H9 (cell line): ENCODE measurements around the gene ADAMTS6. TPM values are rescaled to one million over a fixed set of nuclear protein-coding genes. Genes with fewer than 3 reads are reported as not detected.

Experiments
- DNase-seq: peaks from one replicate; pipeline ENCODE4 v3.0.0-alpha.2; 2017
- H2AFZ ChIP-seq: one replicate; pipeline ENCODE4 v1.6.1; 2013; ENCODE audit warnings: mild to moderate bottlenecking, low read length, control low read depth, moderate library complexity
- H2AK5ac ChIP-seq: 2 replicates; pipeline ENCODE4 v1.6.1; 2013; ENCODE audit warnings: low read length, control low read depth, mixed read lengths; ENCODE audit not compliant: insufficient read length
- H2BK120ac ChIP-seq: one replicate; pipeline ENCODE4 v1.6.1; 2013; ENCODE audit warnings: low read depth, mild to moderate bottlenecking, low read length, control low read depth, inconsistent platforms; ENCODE audit not compliant: poor library complexity, severe bottlenecking
- H2BK12ac ChIP-seq: 2 replicates; pipeline ENCODE4 v1.6.1; 2013; ENCODE audit warnings: low read length, control low read depth, mixed read lengths, low read depth; ENCODE audit not compliant: insufficient read length
- H2BK15ac ChIP-seq: 2 replicates; pipeline ENCODE4 v1.6.1; 2013; ENCODE audit warnings: low read depth, low read length, control low read depth
- H2BK20ac ChIP-seq: one replicate; pipeline ENCODE4 v1.6.1; 2013; ENCODE audit warnings: low read depth, mild to moderate bottlenecking, low read length, control low read depth, inconsistent platforms; ENCODE audit not compliant: poor library complexity, severe bottlenecking
- H2BK5ac ChIP-seq: 2 replicates; pipeline ENCODE4 v1.6.1; 2013; ENCODE audit warnings: low read length, control low read depth, mixed read lengths; ENCODE audit not compliant: insufficient read length
- H3K14ac ChIP-seq: 2 replicates; pipeline ENCODE4 v1.6.1; 2013; ENCODE audit warnings: low read length, control low read depth; ENCODE audit not compliant: insufficient read depth
- H3K18ac ChIP-seq: 2 replicates; pipeline ENCODE4 v1.6.1; 2013; ENCODE audit warnings: low read depth, mild to moderate bottlenecking, mixed read lengths, low read length, control low read depth; ENCODE audit not compliant: insufficient read length
- H3K23ac ChIP-seq: 2 replicates; pipeline ENCODE4 v1.6.1; 2013; ENCODE audit warnings: low read length, control low read depth, mixed read lengths, low read depth; ENCODE audit not compliant: insufficient read length
- H3K23me2 ChIP-seq: 2 replicates; pipeline ENCODE4 v1.6.1; 2013; ENCODE audit warnings: low read depth, mild to moderate bottlenecking, mixed read lengths, low read length, control low read depth; ENCODE audit not compliant: insufficient read length, poor library complexity, severe bottlenecking
- H3K27ac ChIP-seq: 2 replicates; pipeline ENCODE4 v1.5.1; 2013; ENCODE audit warnings: low read length, control low read depth, mixed read lengths, low read depth; ENCODE audit not compliant: insufficient read length
- H3K27me3 ChIP-seq: 2 replicates; pipeline ENCODE4 v1.6.1; 2013; ENCODE audit warnings: low read length, control low read depth, inconsistent platforms; ENCODE audit not compliant: insufficient read depth
- H3K4ac ChIP-seq: 2 replicates; pipeline ENCODE4 v1.6.1; 2013; ENCODE audit warnings: low read depth, mild to moderate bottlenecking, control low read depth, inconsistent platforms, low read length, moderate library complexity
- H3K4me1 ChIP-seq: 2 replicates; pipeline ENCODE4 v1.6.1; 2013; ENCODE audit warnings: low read length, control low read depth, inconsistent platforms; ENCODE audit not compliant: insufficient read depth
- H3K4me2 ChIP-seq: 2 replicates; pipeline ENCODE4 v1.6.1; 2013; ENCODE audit warnings: low read length, control low read depth, mixed read lengths; ENCODE audit not compliant: insufficient read length, insufficient read depth
- H3K56ac ChIP-seq: 2 replicates; pipeline ENCODE4 v1.6.1; 2013; ENCODE audit warnings: low read depth, mild to moderate bottlenecking, mixed read lengths, low read length, control low read depth; ENCODE audit not compliant: insufficient read length
- H3K79me1 ChIP-seq: 2 replicates; pipeline ENCODE4 v1.6.1; 2013; ENCODE audit warnings: low read depth, mild to moderate bottlenecking, moderate library complexity, low read length, control low read depth, inconsistent platforms; ENCODE audit not compliant: insufficient read depth, poor library complexity, severe bottlenecking
- H3K79me2 ChIP-seq: 2 replicates; pipeline ENCODE4 v1.6.1; 2013; ENCODE audit warnings: low read length, control low read depth, inconsistent platforms; ENCODE audit not compliant: insufficient read depth
- H3K9ac ChIP-seq: 2 replicates; pipeline ENCODE4 v1.6.1; 2013; ENCODE audit warnings: low read length, control low read depth, mixed read lengths; ENCODE audit not compliant: insufficient read length; ENCODE audit errors: extremely low read depth
- H3K9me3 ChIP-seq: one replicate; pipeline ENCODE4 v1.6.1; 2013; ENCODE audit warnings: low read depth, low read length, inconsistent platforms; ENCODE audit not compliant: control insufficient read depth
- H3T11ph ChIP-seq: one replicate; pipeline ENCODE4 v1.6.1; 2013; ENCODE audit warnings: mild to moderate bottlenecking, low read length, control low read depth, inconsistent platforms
- H4K20me1 ChIP-seq: one replicate; pipeline ENCODE4 v1.6.1; 2013; ENCODE audit not compliant: control insufficient read depth, insufficient read length, insufficient read depth
- H4K5ac ChIP-seq: 2 replicates; pipeline ENCODE4 v1.6.1; 2013; ENCODE audit warnings: low read depth, mild to moderate bottlenecking, mixed read lengths, low read length, control low read depth; ENCODE audit not compliant: insufficient read length
- H4K8ac ChIP-seq: replicated peaks from 2 replicates; pipeline ENCODE4 v1.6.1; 2013; ENCODE audit warnings: low read length, control low read depth, mixed read lengths, low read depth; ENCODE audit not compliant: insufficient read length
- H4K91ac ChIP-seq: 2 replicates; pipeline ENCODE4 v1.6.1; 2013; ENCODE audit warnings: low read depth, mild to moderate bottlenecking, moderate library complexity, mixed read lengths, low read length, control low read depth; ENCODE audit not compliant: insufficient read length
- H3K27ac Mint-ChIP-seq, 3 experiments: 2 replicates in 2 of 3; 3 replicates in 1 of 3; pipeline ENCODE4 v1.8.0; 2020 to 2021; ENCODE audit warnings: mixed read lengths in 3 of 3, mild to moderate bottlenecking in 1 of 3, moderate library complexity in 1 of 3
- H3K27me3 Mint-ChIP-seq: 2 replicates; pipeline ENCODE4 v1.8.0; 2021; ENCODE audit warnings: low read depth, mild to moderate bottlenecking, moderate library complexity, mixed read lengths
- H3K36me3 Mint-ChIP-seq, 3 experiments: 2 replicates in 2 of 3; 3 replicates in 1 of 3; pipeline ENCODE4 v1.8.0; 2020 to 2021; ENCODE audit warnings: low read depth in 3 of 3, mixed read lengths in 3 of 3; ENCODE audit not compliant: insufficient read depth in 1 of 3
- H3K4me1 Mint-ChIP-seq, 2 experiments: 2 replicates each; pipeline ENCODE4 v1.8.0; 2020; ENCODE audit warnings: mixed read lengths in 2 of 2
- H3K4me3 Mint-ChIP-seq, 2 experiments: 2 replicates in 1 of 2; 3 replicates in 1 of 2; pipeline ENCODE4 v1.8.0; 2020 to 2021; ENCODE audit warnings: mild to moderate bottlenecking in 2 of 2, mixed read lengths in 2 of 2, moderate library complexity in 1 of 2
- H3K9me3 Mint-ChIP-seq, 2 experiments: 2 replicates in 1 of 2; 3 replicates in 1 of 2; pipeline ENCODE4 v1.8.0; 2020; ENCODE audit warnings: mild to moderate bottlenecking in 2 of 2, mixed read lengths in 2 of 2, moderate library complexity in 1 of 2
- WGBS: extraction: QIAGEN DNeasy Blood & Tissue Kit; methylation state at CpG from one replicate; pipeline ENCODE4 v1.1.7; 2013; ENCODE audit warnings: missing lambda C conversion rate, low lambda C conversion rate, mixed read lengths; ENCODE audit not compliant: insufficient read length; ENCODE audit errors: extremely low coverage; 5-methylcytosine and 5-hydroxymethylcytosine counted together
- total RNA-seq: library from RNA; stranded (reverse); gene quantifications from 2 replicates; pipeline ENCODE4 v1.2.1, GENCODE V29; 2021
- TF ChIP-seq, protein P1 (sequence below): fragments of 200-600 bp; sonication (generic); conservative IDR thresholded peaks from 3 replicates; pipeline ENCODE4 v1.8.0; 2021; ENCODE audit warnings: antibody characterized with exemption, mild to moderate bottlenecking

Gene ADAMTS6
- total RNA-seq, 1 experiment from 2014 or later, result 0.33 TPM

DNA sequence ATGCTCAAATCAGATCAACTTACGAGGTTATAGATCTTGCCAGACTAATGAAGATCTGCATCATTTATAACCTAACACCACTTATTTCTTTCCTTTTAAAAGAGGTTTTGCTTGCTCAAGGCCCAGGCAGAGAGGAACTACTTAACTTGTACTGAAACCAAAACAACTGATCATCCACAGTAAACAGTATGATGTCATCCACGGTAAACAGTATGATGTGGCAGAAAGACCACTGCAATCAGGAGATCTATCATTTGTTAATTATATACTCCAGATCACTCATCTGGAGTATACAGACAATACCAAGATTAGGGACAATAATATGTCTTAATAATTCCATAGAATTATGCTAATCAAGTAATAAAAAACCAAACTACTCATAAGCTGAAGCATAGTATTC is 116.8 kb downstream of the ADAMTS6 start:
- no peak overlapping the region for H2BK20ac ChIP-seq
- H3K14ac ChIP-seq, result no peak overlapping the region
- no peak overlapping the region for H3K4me2 ChIP-seq
- no peak overlapping the region for H3K4me3 Mint-ChIP-seq
- H3K27me3 Mint-ChIP-seq, result no peaks in the 10 kb centered on the region
- H2BK12ac ChIP-seq, result no peak overlapping the region
- H4K91ac ChIP-seq, result no peak overlapping the region
- H3K79me2 ChIP-seq, result no peaks in the 10 kb centered on the region
- no peak overlapping the region for H4K8ac ChIP-seq
- no CpG with 5 or more reads among the region's 2 CpGs for WGBS
- no peak overlapping the region for H3K23ac ChIP-seq
- no peak overlapping the region for H3K4ac ChIP-seq
- H2BK15ac ChIP-seq, result no peak overlapping the region
- no peak overlapping the region for H3K27ac ChIP-seq
- no peak overlapping the region for H2BK120ac ChIP-seq
- no peaks in the 10 kb centered on the region for H3K27me3 ChIP-seq
- no peaks in the 10 kb centered on the region for H3K9me3 Mint-ChIP-seq
- H3K79me1 ChIP-seq, result no peaks in the 10 kb centered on the region
- H3K4me1 Mint-ChIP-seq, result peaks cover 15 to 16% of the 10 kb centered on the region in 2 experiments
- H3K4me1 ChIP-seq, result peaks cover 3% of the 10 kb centered on the region; the same call in 1 of the 2 replicates
- H3K23me2 ChIP-seq, result no peaks in the 10 kb centered on the region
- no peak overlapping the region for H2AFZ ChIP-seq
- no peak overlapping the region for H3K56ac ChIP-seq
- H3K27ac Mint-ChIP-seq, result no peak overlapping the region
- H3K36me3 Mint-ChIP-seq, result no peaks in the 10 kb centered on the region
- no peak overlapping the region for H2AK5ac ChIP-seq
- no peak overlapping the region for H3T11ph ChIP-seq
- TF ChIP-seq, protein P1, sequence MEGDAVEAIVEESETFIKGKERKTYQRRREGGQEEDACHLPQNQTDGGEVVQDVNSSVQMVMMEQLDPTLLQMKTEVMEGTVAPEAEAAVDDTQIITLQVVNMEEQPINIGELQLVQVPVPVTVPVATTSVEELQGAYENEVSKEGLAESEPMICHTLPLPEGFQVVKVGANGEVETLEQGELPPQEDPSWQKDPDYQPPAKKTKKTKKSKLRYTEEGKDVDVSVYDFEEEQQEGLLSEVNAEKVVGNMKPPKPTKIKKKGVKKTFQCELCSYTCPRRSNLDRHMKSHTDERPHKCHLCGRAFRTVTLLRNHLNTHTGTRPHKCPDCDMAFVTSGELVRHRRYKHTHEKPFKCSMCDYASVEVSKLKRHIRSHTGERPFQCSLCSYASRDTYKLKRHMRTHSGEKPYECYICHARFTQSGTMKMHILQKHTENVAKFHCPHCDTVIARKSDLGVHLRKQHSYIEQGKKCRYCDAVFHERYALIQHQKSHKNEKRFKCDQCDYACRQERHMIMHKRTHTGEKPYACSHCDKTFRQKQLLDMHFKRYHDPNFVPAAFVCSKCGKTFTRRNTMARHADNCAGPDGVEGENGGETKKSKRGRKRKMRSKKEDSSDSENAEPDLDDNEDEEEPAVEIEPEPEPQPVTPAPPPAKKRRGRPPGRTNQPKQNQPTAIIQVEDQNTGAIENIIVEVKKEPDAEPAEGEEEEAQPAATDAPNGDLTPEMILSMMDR, result no peak
- H4K20me1 ChIP-seq, result no peaks in the 10 kb centered on the region
- H3K18ac ChIP-seq, result no peak overlapping the region
- H3K9ac ChIP-seq, result no peak overlapping the region
- no peak overlapping the region for H4K5ac ChIP-seq
- no peak overlapping the region for H2BK5ac ChIP-seq
- no peaks in the 10 kb centered on the region for H3K9me3 ChIP-seq
- no peak for DNase-seq
